Esophagus squamous epithelium (tissue), 5 donors: ENCODE measurements around the gene IL34. TPM values are rescaled to one million over a fixed set of nuclear protein-coding genes. Genes with fewer than 3 reads are reported as not detected.

Experiments used
- DNase-seq: peaks from one replicate; lab custom pipeline; 2025; lab: John Stamatoyannopoulos, UW
- H3K27ac ChIP-seq, 4 donors: fragments of 200-600 bp; sonication (generic); one replicate each; pipeline ENCODE4 v1.5.1; 2016 to 2019; ENCODE audit warnings: mild to moderate bottlenecking in 1 of 4
- H3K27me3 ChIP-seq, 4 donors: fragments of 200-600 bp; sonication (generic); 1 replicate in 3 of 4; 2 replicates in 1 of 4; pipeline versions ENCODE4 v1.5.1 to v1.6.0; 2017 to 2021; ENCODE audit warnings: antibody characterized with exemption in 1 of 4
- H3K36me3 ChIP-seq, 3 donors: fragments of 200-600 bp; sonication (generic); one replicate each; pipeline ENCODE4 v1.5.1; 2016 to 2019
- H3K4me1 ChIP-seq, 3 donors: fragments of 200-600 bp; sonication (generic); one replicate each; pipeline ENCODE4 v1.5.1; 2017 to 2019
- H3K4me3 ChIP-seq, 4 donors: fragments of 200-600 bp; sonication (generic); 1 replicate in 3 of 4; 2 replicates in 1 of 4; pipeline ENCODE4 v1.5.1; 2016 to 2019; ENCODE audit warnings: mild to moderate bottlenecking in 2 of 4, moderate library complexity in 1 of 4
- H3K9me3 ChIP-seq, 3 donors: fragments of 200-600 bp; sonication (generic); one replicate each; pipeline ENCODE4 v1.5.1; 2016 to 2019
- CTCF ChIP-seq, 6 experiments: fragments of 450-650 bp in 4 of 6; fragments of 200-600 bp in 2 of 6; sonication (generic) in 2 of 6; IDR thresholded peaks; one replicate each; pipeline ENCODE4 v1.5.1; 2016 to 2019; ENCODE audit warnings: antibody characterized with exemption in 6 of 6, mild to moderate bottlenecking in 4 of 6, moderate library complexity in 4 of 6
- POLR2A ChIP-seq, 4 donors: fragments of 450-650 bp; IDR thresholded peaks; one replicate each; pipeline ENCODE4 v1.6.1; 2017; ENCODE audit warnings: antibody characterized with exemption in 4 of 4, mild to moderate bottlenecking in 4 of 4, moderate library complexity in 3 of 4
- WGBS, 2 donors: methylation state at CpG; one replicate each; pipeline ENCODE4 v1.1.5; 2018; 5-methylcytosine and 5-hydroxymethylcytosine counted together
- intact Hi-C: fragments of 100-400 bp; cut with DNase I; formaldehyde crosslinking; loops from one replicate; pipeline ENCODE4 v1.15.0; 2022
- total RNA-seq, 4 donors: library from RNA; depleted of rRNA; stranded (reverse); fragments of >200 nt; gene quantifications; one replicate each; pipeline ENCODE4 v1.1.0, GENCODE V29; 2016
- donor health status: DM: yes; HTN: yes; CAD: no.

IL34 gene
- total RNA-seq, 4 donors from 2014 or later, result 3.2 to 26.6 (median 9.1) TPM

- Histone ChIP-seq H3K9me3 (no peaks in the 10 kb centered on the region), H3K27me3 (no peaks in the 10 kb centered on the region), H3K27ac (peak overlapping the region in 1 of 4 donors; percentile 69), H3K4me1 (peaks cover 4 to 52% (median 8%) of the 10 kb centered on the region in 3 donors), H3K36me3 (peaks cover 0 to 9% (median 0%) of the 10 kb centered on the region in 3 donors), H3K4me3 (no peak overlapping the region)
- no peak for TF ChIP-seq CTCF (IDR thresholded peaks at IDR 0.05)
- intact Hi-C loops, result no loop called here
- WGBS, 2 donors, result 76 to 84% methylated on average over 5 of the region's 7 CpGs
- no peak for DNase-seq
Measured at GRCh38 chr16:70649300-70649699, 2.9 kb downstream of the IL34 start.

- WGBS, 2 donors, result 66 to 88% methylated on average over 1 to 4 of the region's 4 CpGs
- Histone ChIP-seq H3K27me3 (no peaks in the 10 kb centered on the region), H3K4me1 (peaks cover 4 to 53% (median 8%) of the 10 kb centered on the region in 3 donors), H3K4me3 (no peak overlapping the region), H3K27ac (peak overlapping the region in 2 of 4 donors; percentile 3 to 69), H3K36me3 (peaks cover 0 to 14% (median 0%) of the 10 kb centered on the region in 3 donors), H3K9me3 (no peaks in the 10 kb centered on the region)
- no peak for TF ChIP-seq CTCF (IDR thresholded peaks at IDR 0.05)
- TF ChIP-seq POLR2A (IDR thresholded peaks at IDR 0.05), result no peak
- DNase-seq, result no peak
- intact Hi-C loops, result loop anchor here (10.0 kb wide), 1 partner anchor 285 kb away; no protein-coding TSS in a partner anchor
Measured at GRCh38 chr16:70650216-70650615, 3.9 kb downstream of the IL34 start.

- Histone ChIP-seq H3K9me3 (no peaks in the 10 kb centered on the region), H3K27ac (peak overlapping the region in 1 of 4 donors; percentile 73), H3K4me3 (no peak overlapping the region), H3K27me3 (no peaks in the 10 kb centered on the region), H3K36me3 (peaks cover 0 to 27% (median 0%) of the 10 kb centered on the region in 3 donors), H3K4me1 (peaks cover 4 to 53% (median 8%) of the 10 kb centered on the region in 3 donors)
- no peak for DNase-seq
- TF ChIP-seq POLR2A (IDR thresholded peaks at IDR 0.05), result no peak
- no peak for TF ChIP-seq CTCF (IDR thresholded peaks at IDR 0.05)
- 60 to 71% methylated on average over 3 of the region's 3 CpGs for WGBS, 2 donors
- intact Hi-C loops, result loop anchor here (10.0 kb wide), 1 partner anchor 287 kb away; no protein-coding TSS in a partner anchor
Measured at GRCh38 chr16:70651524-70651923, 5.2 kb downstream of the IL34 start.

- intact Hi-C loops, result loop anchor here (10.0 kb wide), 1 partner anchor 288 kb away; no protein-coding TSS in a partner anchor
- WGBS, 2 donors, result 36 to 59% methylated on average over 2 of the region's 2 CpGs
- Histone ChIP-seq H3K4me1 (peaks cover 4 to 53% (median 8%) of the 10 kb centered on the region in 3 donors), H3K27me3 (no peaks in the 10 kb centered on the region), H3K27ac (peak overlapping the region in 2 of 4 donors; percentile 35 to 73), H3K4me3 (no peak overlapping the region), H3K9me3 (no peaks in the 10 kb centered on the region), H3K36me3 (peaks cover 0 to 31% (median 0%) of the 10 kb centered on the region in 3 donors)
- TF ChIP-seq CTCF (IDR thresholded peaks at IDR 0.05) (no peak), POLR2A (IDR thresholded peaks at IDR 0.05) (no peak)
- no peak for DNase-seq
Measured at GRCh38 chr16:70652322-70652721, 6.0 kb downstream of the IL34 start.

GRCh38 chr16:70653406-70653805 lies 7.0 kb downstream of the IL34 start:
- no peak overlapping the region for H3K4me3 ChIP-seq
- peaks cover 0 to 27% (median 0%) of the 10 kb centered on the region in 3 donors for H3K36me3 ChIP-seq
- intact Hi-C loops, result loop anchor here (10.0 kb wide), 1 partner anchor 289 kb away; no protein-coding TSS in a partner anchor
- H3K4me1 ChIP-seq, result peaks cover 4 to 53% (median 8%) of the 10 kb centered on the region in 3 donors
- no peak for TF ChIP-seq POLR2A (IDR thresholded peaks at IDR 0.05)
- TF ChIP-seq CTCF (IDR thresholded peaks at IDR 0.05), result no peak
- 79 to 82% methylated on average over 4 of the region's 4 CpGs for WGBS, 2 donors
- DNase-seq, result no peak
- H3K27me3 ChIP-seq, result no peaks in the 10 kb centered on the region
- H3K9me3 ChIP-seq, result no peaks in the 10 kb centered on the region
- H3K27ac ChIP-seq, result peak overlapping the region in 1 of 4 donors; percentile 34
